ENCODE data around the gene ZSCAN2.

DNA sequence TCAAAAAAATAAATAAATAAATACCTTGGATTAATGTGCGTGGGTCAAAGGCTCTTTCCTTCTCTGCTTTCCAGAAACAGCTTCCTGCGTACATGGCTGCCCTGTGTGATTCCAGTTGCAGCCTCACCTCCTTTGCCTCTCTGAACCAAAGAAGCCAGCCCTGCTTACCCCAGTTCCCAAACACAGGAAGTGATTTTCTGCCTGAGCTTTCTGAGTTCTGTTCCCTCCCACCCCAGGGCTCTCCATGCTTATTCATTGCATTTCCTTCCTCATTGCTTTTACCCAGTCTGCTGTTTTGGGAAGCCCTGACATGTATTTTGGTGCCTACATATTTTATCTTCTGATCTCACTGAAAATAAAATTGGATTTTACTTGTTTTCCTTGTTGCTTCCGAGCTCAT is 15.4 kb downstream of the ZSCAN2 start:
- TF ChIP-seq CTCF (IDR thresholded peaks at IDR 0.05 in 4 of 5, conservative IDR thresholded peaks at IDR 0.05 in 1 of 5) (no peak), POLR2A (IDR thresholded peaks at IDR 0.05) (no peak)
